Lung (tissue), 12 donors: ENCODE data around the gene RBM8A. TPM values are rescaled to one million over a fixed set of nuclear protein-coding genes. Genes with fewer than 3 reads are reported as not detected.

Source experiments
- ATAC-seq: fragments of 200-7000 bp; cut with Tn5 transposase; one replicate; pipeline ENCODE4 v1.9.1; 2020; ENCODE audit warnings: moderate number of reproducible peaks; ENCODE audit not compliant: insufficient read depth, low FRiP score
- DNase-seq, 3 donors: peaks; one replicate each; pipeline ENCODE4 v3.0.0-alpha.2; 2013 to 2017
- H3K27ac ChIP-seq, 2 donors: one replicate each; pipeline ENCODE4 v1.5.1; 2013; ENCODE audit warnings: mild to moderate bottlenecking in 2 of 2, moderate library complexity in 2 of 2, control low read depth in 1 of 2, inconsistent platforms in 1 of 2, low read depth in 1 of 2, low read length in 1 of 2
- H3K27me3 ChIP-seq, 3 donors: one replicate each; pipeline ENCODE4 v1.5.1; 2013; ENCODE audit warnings: low read length in 2 of 3; ENCODE audit not compliant: control insufficient read depth in 3 of 3, insufficient read depth in 3 of 3
- H3K36me3 ChIP-seq, 4 donors: one replicate each; pipeline ENCODE4 v1.5.1; 2013; ENCODE audit warnings: low read length in 4 of 4, mild to moderate bottlenecking in 1 of 4, moderate library complexity in 1 of 4; ENCODE audit not compliant: control insufficient read depth in 4 of 4, insufficient read depth in 4 of 4
- H3K4me1 ChIP-seq, 5 donors: one replicate each; pipeline ENCODE4 v1.5.1; 2013; ENCODE audit warnings: low read length in 5 of 5, mild to moderate bottlenecking in 2 of 5, moderate library complexity in 1 of 5; ENCODE audit not compliant: control insufficient read depth in 5 of 5, insufficient read depth in 5 of 5
- H3K4me3 ChIP-seq: one replicate; pipeline ENCODE4 v1.5.1; 2013; ENCODE audit warnings: mild to moderate bottlenecking, control low read depth, moderate library complexity
- H3K9ac ChIP-seq, 2 donors: one replicate each; pipeline ENCODE4 v1.5.1; 2013; ENCODE audit warnings: low read length in 2 of 2, control low read depth in 1 of 2; ENCODE audit not compliant: insufficient read depth in 1 of 2
- H3K9me3 ChIP-seq, 4 donors: one replicate each; pipeline ENCODE4 v1.5.1; 2013; ENCODE audit warnings: low read length in 3 of 4, mild to moderate bottlenecking in 1 of 4, moderate library complexity in 1 of 4; ENCODE audit not compliant: control insufficient read depth in 4 of 4, insufficient read depth in 3 of 4
- WGBS, 2 donors: extraction: QIAGEN DNeasy Blood & Tissue Kit; methylation state at CpG; one replicate each; pipeline ENCODE4 v1.1.7; 2013; 5-methylcytosine and 5-hydroxymethylcytosine counted together
- polyA plus RNA-seq, 2 donors: library from polyadenylated mRNA; stranded (reverse); fragments of 200-250 nt; gene quantifications; one replicate each; pipeline ENCODE4 v1.2.1, GENCODE V29; 2013
- total RNA-seq, 2 donors: library from RNA; depleted of rRNA in 1 of 2; stranded (reverse); fragments of >200 nt in 1 of 2; gene quantifications; one replicate each; pipeline ENCODE4 v1.2.1, GENCODE V29; 2014 to 2021
- TF ChIP-seq, protein P1 (sequence below): IDR thresholded peaks from 2 replicates; pipeline ENCODE4 v1.5.1; 2012; ENCODE audit warnings: mild to moderate bottlenecking; ENCODE audit errors: control extremely low read depth, extremely low read depth
- donor health status: control.
- donor health status: control.
- donor health status: Bipolar disorder and iron deficiency.
- donor health status: healthy.
- donor health status: DM: yes; HTN: yes; CAD: no.

The RBM8A gene
- total and polyA plus RNA-seq, 4 donors: 106 to 152 (median 125) TPM

DNA sequence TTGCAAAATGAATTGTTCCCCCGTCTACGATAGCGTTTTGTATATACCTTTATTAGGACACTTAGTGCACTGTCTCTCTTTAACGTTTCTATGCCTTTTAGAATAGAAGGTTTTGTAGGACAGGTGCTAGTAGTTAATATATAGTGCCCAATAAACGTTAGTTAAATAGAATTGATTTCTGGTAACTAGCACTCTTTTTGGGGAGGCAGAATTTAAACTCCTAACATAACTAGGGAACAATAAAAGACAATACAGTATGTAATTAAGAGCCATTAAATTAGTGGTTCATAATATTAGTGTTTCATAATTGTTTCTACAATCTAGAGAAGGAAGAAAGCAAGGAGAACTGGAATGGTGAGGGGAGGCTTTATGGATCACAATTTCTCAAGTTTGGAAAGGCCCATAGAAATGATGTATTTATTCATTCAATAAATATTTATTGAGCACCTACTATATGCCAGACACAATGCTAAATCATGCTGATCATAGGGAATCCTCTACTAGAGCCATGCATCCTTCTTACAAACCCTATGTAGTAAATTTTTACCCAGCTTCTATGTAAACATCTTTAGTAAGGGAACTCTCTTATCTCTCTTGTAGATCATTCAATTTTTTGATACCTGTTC, 37.9 kb upstream of the RBM8A start:
- H3K4me1 ChIP-seq: peaks cover 11 to 41% (median 14%) of the 10 kb centered on the region in 5 donors

DNA sequence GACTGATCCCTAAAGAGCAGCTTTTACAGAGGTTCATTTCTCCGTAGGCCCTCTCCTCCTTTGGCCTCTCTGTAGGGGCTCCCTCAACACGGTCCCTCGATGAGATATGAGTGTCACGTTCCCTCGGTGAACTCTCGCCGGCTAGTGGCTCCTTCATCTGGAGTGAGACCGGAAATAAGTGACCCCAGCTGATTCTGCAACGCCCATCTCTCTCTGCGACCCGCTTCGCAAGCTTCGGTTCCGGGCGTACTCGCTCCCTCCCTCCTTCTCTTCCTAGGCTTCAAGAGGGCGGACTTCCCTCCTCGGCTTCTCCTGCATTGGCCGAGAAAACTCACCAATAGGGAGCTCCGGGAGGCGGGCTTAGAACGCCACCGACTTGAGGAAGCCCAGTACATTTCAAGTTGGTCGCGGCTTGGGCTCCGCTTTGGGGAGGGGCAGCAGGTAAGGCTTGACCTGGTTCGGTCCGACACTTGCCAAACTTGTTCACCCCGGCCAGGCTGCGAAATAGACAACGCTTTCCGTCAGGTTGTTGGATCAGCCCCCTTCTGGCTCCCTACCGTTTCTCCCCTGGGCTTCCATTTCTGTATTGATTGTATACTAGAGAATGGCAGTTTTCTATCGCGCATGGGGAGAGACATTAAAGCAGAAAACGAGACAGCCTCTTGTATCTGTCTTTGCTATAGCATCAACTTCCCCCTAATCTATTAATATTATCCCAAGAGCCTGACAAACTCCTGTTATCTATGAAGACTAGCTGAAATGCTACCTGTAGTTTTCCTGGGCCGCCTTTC, 37.2 kb upstream of the RBM8A start, which contains the start of the genes ANKRD34A and POLR3GL:
Gene ANKRD34A, minus strand, starts transcription at position 248 of the 791 bp plus-strand sequence. CDS start 2,816 bp downstream, outside the sequence.
Gene POLR3GL, plus strand, starts transcription at position 363 of the 791 bp plus-strand sequence. CDS start 10,176 bp downstream, outside the sequence.
- Histone ChIP-seq H3K36me3 (peaks cover 0 to 5% (median 2%) of the 10 kb centered on the region in 4 donors), H3K9ac (peak within 1 kb of the TSS; percentile 33 to 97), H3K4me3 (peak within 1 kb of the TSS; percentile 73), H3K27me3 (peaks cover 0 to 10% (median 4%) of the 10 kb centered on the region in 3 donors), H3K4me1 (peaks cover 11 to 48% (median 18%) of the 10 kb centered on the region in 5 donors), H3K9me3 (peaks cover 0 to 3% (median 0%) of the 10 kb centered on the region in 4 donors), H3K27ac (peak within 1 kb of the TSS; percentile 92 to 95)
- ATAC-seq (peak; percentile 92), DNase-seq (peak; percentile 95 to 98 (median 97))
- WGBS, 2 donors: 1% methylated on average over 37 of the region's 37 CpGs
- TF ChIP-seq, protein P1, sequence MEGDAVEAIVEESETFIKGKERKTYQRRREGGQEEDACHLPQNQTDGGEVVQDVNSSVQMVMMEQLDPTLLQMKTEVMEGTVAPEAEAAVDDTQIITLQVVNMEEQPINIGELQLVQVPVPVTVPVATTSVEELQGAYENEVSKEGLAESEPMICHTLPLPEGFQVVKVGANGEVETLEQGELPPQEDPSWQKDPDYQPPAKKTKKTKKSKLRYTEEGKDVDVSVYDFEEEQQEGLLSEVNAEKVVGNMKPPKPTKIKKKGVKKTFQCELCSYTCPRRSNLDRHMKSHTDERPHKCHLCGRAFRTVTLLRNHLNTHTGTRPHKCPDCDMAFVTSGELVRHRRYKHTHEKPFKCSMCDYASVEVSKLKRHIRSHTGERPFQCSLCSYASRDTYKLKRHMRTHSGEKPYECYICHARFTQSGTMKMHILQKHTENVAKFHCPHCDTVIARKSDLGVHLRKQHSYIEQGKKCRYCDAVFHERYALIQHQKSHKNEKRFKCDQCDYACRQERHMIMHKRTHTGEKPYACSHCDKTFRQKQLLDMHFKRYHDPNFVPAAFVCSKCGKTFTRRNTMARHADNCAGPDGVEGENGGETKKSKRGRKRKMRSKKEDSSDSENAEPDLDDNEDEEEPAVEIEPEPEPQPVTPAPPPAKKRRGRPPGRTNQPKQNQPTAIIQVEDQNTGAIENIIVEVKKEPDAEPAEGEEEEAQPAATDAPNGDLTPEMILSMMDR: no peak

More for the DNA sequence above, 37.9 kb upstream of the RBM8A start:
- Histone ChIP-seq H3K27ac (peak overlapping the region; percentile 92 to 95), H3K27me3 (peaks cover 0 to 10% (median 4%) of the 10 kb centered on the region in 3 donors), H3K9me3 (peaks cover 0 to 3% (median 0%) of the 10 kb centered on the region in 4 donors), H3K36me3 (peaks cover 0 to 5% (median 2%) of the 10 kb centered on the region in 4 donors), H3K4me3 (peak overlapping the region; percentile 73), H3K9ac (peak overlapping the region; percentile 33 to 97)
- ATAC-seq (no peak), DNase-seq (no peak)
- WGBS, 2 donors: 0 to 1% methylated on average over 5 of the region's 5 CpGs
- TF ChIP-seq, protein P1: no peak

- H3K27ac ChIP-seq: peak overlapping the region; percentile 92 to 95
- TF ChIP-seq, protein P1: no peak
- no peak overlapping the region for H3K4me3 ChIP-seq
- H3K4me1 ChIP-seq: peaks cover 11 to 52% (median 18%) of the 10 kb centered on the region in 5 donors
- peak overlapping the region in 1 of 2 donors; percentile 97 for H3K9ac ChIP-seq
- no peak for ATAC-seq
- WGBS, 2 donors: 49 to 68% methylated on average over 5 of the region's 5 CpGs
- DNase-seq: peak in 1 of 3 donors; percentile 34
- H3K27me3 ChIP-seq: peaks cover 0 to 10% (median 4%) of the 10 kb centered on the region in 3 donors
- H3K9me3 ChIP-seq: peaks cover 0 to 3% (median 0%) of the 10 kb centered on the region in 4 donors
- peaks cover 0 to 5% (median 2%) of the 10 kb centered on the region in 4 donors for H3K36me3 ChIP-seq
Observed at GRCh38 chr1:145963265-145964019, 36.2 kb upstream of the RBM8A start.
